Uterus (tissue), 4 donors: Measurements from ENCODE around the gene NREP. TPM values are rescaled to one million over a fixed set of nuclear protein-coding genes. Genes with fewer than 3 reads are reported as not detected.
A peak's percentile ranks its signal among the peaks of the same experiment; 100 is the strongest.

Experiments
- DNase-seq, 2 donors: peaks; one replicate each; pipeline ENCODE4 v3.0.0-alpha.2; 2019 to 2020
- H3K27ac ChIP-seq, 2 donors: fragments of 200-600 bp; sonication (generic); 1 replicate in 1 of 2; 2 replicates in 1 of 2; pipeline ENCODE4 v1.5.1; 2016 to 2018
- H3K27me3 ChIP-seq, 2 donors: fragments of 200-600 bp; sonication (generic); one replicate each; pipeline ENCODE4 v1.5.1; 2018 to 2019; ENCODE audit warnings: control low read depth in 1 of 2
- H3K36me3 ChIP-seq, 2 donors: fragments of 200-600 bp; sonication (generic); one replicate each; pipeline ENCODE4 v1.5.1; 2019; ENCODE audit warnings: control low read depth in 1 of 2
- H3K4me1 ChIP-seq, 2 donors: fragments of 200-600 bp; sonication (generic); one replicate each; pipeline ENCODE4 v1.5.1; 2018 to 2019; ENCODE audit warnings: control low read depth in 1 of 2
- H3K4me3 ChIP-seq, 2 donors: fragments of 200-600 bp; sonication (generic); 1 replicate in 1 of 2; 2 replicates in 1 of 2; pipeline ENCODE4 v1.5.1; 2018 to 2019; ENCODE audit warnings: mild to moderate bottlenecking in 1 of 2
- H3K9me3 ChIP-seq, 2 donors: fragments of 200-600 bp; sonication (generic); one replicate each; pipeline ENCODE4 v1.5.1; 2019; ENCODE audit warnings: control low read depth in 1 of 2
- POLR2A ChIP-seq, 2 donors: fragments of 450-650 bp; IDR thresholded peaks; one replicate each; pipeline ENCODE4 v1.6.1; 2016; ENCODE audit warnings: antibody characterized with exemption in 2 of 2, mild to moderate bottlenecking in 1 of 2, moderate library complexity in 1 of 2
- intact Hi-C: fragments of 100-400 bp; cut with DNase I; formaldehyde crosslinking; loops from one replicate; pipeline ENCODE4 v1.15.1; 2023; ENCODE audit warnings: low total_unique reads
- total RNA-seq, 4 donors: library from RNA; depleted of rRNA in 3 of 4; stranded (reverse); fragments of >200 nt in 3 of 4; gene quantifications; one replicate each; pipeline versions ENCODE4 v1.1.0 to v1.2.4, GENCODE V29; 2014 to 2023
- TF ChIP-seq, protein P1 (sequence below), 4 experiments: fragments of 200-600 bp in 2 of 4; fragments of 450-650 bp in 2 of 4; sonication (generic) in 2 of 4; IDR thresholded peaks; one replicate each; pipeline ENCODE4 v1.5.1; 2016 to 2019; ENCODE audit warnings: antibody characterized with exemption in 4 of 4, mild to moderate bottlenecking in 2 of 4, moderate library complexity in 1 of 4
- donor health status: DM: yes; HTN: yes; CAD: no.

NREP gene
- total RNA-seq, 4 donors from 2014 or later: 21.4 to 779 (median 52.6) TPM

DNA sequence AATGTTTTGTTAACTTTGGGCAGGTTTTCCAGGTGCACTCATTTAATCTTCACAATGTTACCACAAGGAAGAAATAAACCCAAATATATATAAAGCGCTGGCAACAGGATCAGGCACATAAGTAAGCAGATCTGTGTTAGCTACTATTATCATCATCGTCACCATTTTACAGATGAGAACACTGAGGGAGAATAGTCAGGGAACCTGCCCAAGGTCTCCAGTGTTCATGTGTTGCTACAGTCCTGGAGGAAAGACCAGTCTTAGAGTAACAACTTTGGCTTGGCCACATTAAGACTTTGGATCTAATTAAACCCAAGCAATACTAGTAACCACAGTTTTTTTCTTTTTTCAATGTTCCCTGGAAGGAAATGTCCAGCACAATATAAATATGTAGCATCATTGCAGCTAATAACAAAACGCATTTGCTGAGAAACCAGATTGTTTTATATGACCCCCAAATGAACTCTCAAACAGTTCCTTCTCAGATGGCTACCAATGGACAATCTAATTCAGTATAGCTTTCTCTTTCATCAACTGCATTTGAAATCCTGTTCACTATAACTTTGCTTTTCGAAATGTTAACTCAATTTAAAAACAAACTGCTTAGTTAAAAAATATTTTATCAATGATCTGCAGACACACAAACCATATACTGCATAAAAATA, 11.8 kb downstream of the NREP start:
- Histone ChIP-seq H3K27ac (peak overlapping the region in 1 of 2 donors; percentile 72), H3K27me3 (no peaks in the 10 kb centered on the region), H3K4me1 (peaks cover 0 to 11% of the 10 kb centered on the region in 2 donors), H3K36me3 (no peaks in the 10 kb centered on the region), H3K4me3 (no peak overlapping the region), H3K9me3 (no peaks in the 10 kb centered on the region)
- intact Hi-C loops: no loop called here
- no peak for DNase-seq
- TF ChIP-seq, protein P1, sequence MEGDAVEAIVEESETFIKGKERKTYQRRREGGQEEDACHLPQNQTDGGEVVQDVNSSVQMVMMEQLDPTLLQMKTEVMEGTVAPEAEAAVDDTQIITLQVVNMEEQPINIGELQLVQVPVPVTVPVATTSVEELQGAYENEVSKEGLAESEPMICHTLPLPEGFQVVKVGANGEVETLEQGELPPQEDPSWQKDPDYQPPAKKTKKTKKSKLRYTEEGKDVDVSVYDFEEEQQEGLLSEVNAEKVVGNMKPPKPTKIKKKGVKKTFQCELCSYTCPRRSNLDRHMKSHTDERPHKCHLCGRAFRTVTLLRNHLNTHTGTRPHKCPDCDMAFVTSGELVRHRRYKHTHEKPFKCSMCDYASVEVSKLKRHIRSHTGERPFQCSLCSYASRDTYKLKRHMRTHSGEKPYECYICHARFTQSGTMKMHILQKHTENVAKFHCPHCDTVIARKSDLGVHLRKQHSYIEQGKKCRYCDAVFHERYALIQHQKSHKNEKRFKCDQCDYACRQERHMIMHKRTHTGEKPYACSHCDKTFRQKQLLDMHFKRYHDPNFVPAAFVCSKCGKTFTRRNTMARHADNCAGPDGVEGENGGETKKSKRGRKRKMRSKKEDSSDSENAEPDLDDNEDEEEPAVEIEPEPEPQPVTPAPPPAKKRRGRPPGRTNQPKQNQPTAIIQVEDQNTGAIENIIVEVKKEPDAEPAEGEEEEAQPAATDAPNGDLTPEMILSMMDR (IDR thresholded peaks at IDR 0.05): no peak
- TF ChIP-seq POLR2A (IDR thresholded peaks at IDR 0.05): no peak

DNA sequence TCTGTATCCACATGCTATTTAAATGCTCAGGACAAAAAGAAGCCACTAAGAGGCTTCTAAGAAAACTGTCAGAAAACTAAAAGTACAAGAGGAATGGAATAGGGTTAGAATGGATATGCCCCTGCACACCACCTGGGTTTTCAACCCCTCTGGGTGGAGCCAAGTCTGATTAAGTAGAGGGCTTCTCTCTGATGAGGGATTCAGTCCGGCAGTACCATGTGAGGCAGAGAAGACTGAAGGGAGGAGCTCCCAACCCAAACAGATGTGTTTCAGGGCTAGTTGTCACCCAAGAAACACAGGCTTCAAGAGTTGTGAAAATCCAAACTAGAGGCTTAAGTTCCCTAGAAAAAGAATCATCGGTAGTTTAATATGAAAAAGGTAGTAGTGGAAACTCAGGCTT, 12.5 kb downstream of the NREP start:
- Histone ChIP-seq H3K9me3 (no peaks in the 10 kb centered on the region), H3K4me1 (peaks cover 0 to 11% of the 10 kb centered on the region in 2 donors), H3K4me3 (no peak overlapping the region), H3K36me3 (no peaks in the 10 kb centered on the region), H3K27ac (peak overlapping the region; percentile 17 to 72), H3K27me3 (no peaks in the 10 kb centered on the region)
- no peak for DNase-seq
- intact Hi-C loops: no loop called here
- TF ChIP-seq, protein P1 (IDR thresholded peaks at IDR 0.05): no peak
- TF ChIP-seq POLR2A (IDR thresholded peaks at IDR 0.05): no peak

DNA sequence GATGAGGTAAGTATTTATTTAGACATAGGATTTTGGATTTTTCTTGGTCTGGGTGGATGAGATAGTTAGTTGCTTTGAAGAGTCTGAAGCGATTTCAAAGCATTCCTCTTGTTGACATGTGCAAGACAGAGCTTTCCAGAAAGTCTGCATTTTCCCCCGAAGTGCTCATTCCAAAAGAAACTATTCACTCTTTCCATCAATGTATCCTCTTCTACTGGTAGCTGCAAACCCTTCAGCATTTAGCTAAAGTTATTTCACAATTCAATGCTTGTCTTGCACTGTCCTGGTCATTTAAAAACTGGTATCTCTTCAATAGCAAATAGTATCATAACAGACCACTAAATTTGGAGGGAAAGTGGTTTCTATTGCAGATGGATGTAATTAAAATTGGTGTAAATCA, 13.0 kb downstream of the NREP start:
- TF ChIP-seq POLR2A (IDR thresholded peaks at IDR 0.05): no peak
- TF ChIP-seq, protein P1 (IDR thresholded peaks at IDR 0.05): no peak
- no peak overlapping the region for H3K4me3 ChIP-seq
- H3K4me1 ChIP-seq: peaks cover 0 to 11% of the 10 kb centered on the region in 2 donors
- H3K9me3 ChIP-seq: no peaks in the 10 kb centered on the region
- no peaks in the 10 kb centered on the region for H3K36me3 ChIP-seq
- H3K27me3 ChIP-seq: no peaks in the 10 kb centered on the region
- intact Hi-C loops: no loop called here
- DNase-seq: no peak
- peak overlapping the region; percentile 17 to 72 for H3K27ac ChIP-seq

DNA sequence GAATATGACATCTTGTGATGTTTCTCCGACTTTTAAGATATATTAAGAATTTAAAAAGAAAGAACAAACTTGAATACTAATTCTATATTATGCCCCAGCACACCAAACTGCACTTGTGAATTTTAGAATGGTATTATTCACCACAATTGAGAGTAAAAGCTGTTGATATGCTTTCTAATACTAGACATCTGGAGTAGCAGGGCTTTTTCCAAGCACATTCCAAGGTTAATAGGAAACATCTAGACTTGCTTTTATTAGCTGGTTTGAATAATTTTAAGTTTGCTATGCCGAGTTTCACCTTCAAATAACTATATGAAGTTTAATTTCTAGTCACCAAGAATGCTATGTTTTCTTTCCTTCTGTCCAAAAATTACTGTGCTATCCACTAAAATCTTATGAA, 13.5 kb downstream of the NREP start:
- no peak overlapping the region for H3K4me3 ChIP-seq
- H3K27me3 ChIP-seq: no peaks in the 10 kb centered on the region
- no peak for TF ChIP-seq POLR2A (IDR thresholded peaks at IDR 0.05)
- TF ChIP-seq, protein P1 (IDR thresholded peaks at IDR 0.05): no peak
- peak overlapping the region in 1 of 2 donors; percentile 72 for H3K27ac ChIP-seq
- H3K4me1 ChIP-seq: peaks cover 0 to 11% of the 10 kb centered on the region in 2 donors
- DNase-seq: no peak
- H3K9me3 ChIP-seq: no peaks in the 10 kb centered on the region
- intact Hi-C loops: no loop called here
- H3K36me3 ChIP-seq: no peaks in the 10 kb centered on the region

DNA sequence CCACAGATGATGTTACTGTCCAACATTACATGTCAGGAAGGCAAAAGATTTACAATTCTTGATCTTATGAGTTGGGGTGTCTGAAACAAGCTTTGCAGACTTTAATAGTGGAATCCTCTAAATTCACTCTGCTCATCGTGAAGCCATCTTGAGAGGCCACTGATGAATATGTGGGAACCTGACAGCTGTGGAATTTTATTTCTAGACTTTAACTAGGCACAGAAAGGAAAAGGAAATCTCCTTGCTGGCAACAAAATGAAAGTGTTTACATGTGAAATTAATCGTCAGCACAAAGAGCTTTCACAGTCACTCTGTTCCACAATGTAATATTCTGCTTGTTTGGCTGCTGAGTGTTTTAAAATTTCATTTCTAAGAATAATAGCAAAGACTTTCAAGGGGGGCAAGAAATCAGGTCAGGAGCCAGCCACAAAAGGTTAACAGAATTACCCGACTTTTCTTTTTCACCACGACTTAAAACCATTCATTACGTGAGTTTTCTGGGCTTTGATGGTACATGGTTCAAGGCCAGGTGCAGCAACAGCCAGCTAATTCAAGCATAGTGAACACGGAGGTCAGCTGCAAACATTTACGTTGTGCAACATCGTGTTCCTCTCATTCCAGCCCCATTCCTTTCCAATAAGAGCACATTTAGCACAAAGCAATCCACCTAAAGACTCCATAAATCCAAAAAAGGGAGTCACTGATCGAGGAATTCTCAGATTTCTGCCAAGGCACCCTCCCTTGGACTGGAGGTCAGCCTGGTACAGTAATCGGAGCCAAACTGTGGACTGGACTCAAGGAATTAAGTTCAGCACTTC, 14.6 kb downstream of the NREP start:
- Histone ChIP-seq H3K27ac (peak overlapping the region; percentile 62 to 72), H3K4me1 (peaks cover 0 to 11% of the 10 kb centered on the region in 2 donors), H3K4me3 (peak overlapping the region in 1 of 2 donors; percentile 3), H3K27me3 (no peaks in the 10 kb centered on the region), H3K9me3 (no peaks in the 10 kb centered on the region), H3K36me3 (no peaks in the 10 kb centered on the region)
- DNase-seq: peak; percentile 40 to 56
- TF ChIP-seq, protein P1 (IDR thresholded peaks at IDR 0.05): no peak
- no peak for TF ChIP-seq POLR2A (IDR thresholded peaks at IDR 0.05)
- intact Hi-C loops: no loop called here
